ENCODE data around the gene ATIC. TPM values are rescaled to one million over a fixed set of nuclear protein-coding genes. Genes with fewer than 3 reads are reported as not detected.

The ATIC gene
- total RNA-seq, 4 donors from 2014 or later = 20.5 to 57.6 (median 29.8) TPM

DNA sequence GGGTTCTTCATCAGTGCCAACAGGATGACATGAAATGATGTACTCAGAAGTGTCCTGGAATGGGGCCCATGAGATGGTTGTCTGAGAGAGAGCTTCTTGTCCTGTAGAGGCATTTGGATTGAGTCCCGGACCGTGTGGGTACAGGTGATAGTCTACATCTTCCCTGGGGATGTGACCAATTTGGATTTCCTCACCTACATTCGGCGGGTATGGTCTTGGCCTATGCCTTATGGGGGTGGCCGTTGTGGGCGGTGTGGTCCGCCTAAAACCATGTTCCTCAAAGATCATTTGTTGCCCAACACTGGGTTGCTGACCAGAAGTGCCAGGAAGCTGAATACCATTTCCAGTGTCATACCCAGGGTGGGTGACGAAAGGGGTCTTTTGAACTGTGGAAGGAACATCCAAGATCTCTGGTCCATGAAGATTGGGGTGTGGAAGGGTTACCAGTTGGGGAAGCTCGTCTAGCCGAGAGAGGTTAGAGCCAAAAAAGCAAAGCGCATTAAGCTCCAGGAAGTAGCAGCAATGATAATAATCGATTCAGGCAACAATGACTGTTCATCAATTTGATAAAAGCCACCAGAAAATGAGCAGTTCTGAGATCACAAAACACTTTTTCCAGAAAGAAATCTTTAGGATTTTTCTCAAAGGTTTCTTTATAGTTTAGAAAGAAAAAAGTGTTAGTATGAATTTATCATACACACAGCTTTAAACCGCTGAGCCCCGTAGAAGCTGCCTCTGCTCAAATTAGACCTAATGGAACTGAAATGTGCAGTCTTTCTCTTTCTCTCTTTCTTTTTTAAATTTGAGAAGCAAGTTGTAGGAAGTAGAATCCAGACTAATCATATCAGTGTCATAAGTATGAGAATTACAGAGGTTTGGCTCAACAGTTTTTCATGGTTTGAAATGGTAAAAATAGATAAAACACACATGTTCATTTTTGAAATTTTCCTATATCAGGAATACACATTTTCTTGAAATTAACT lies 60.3 kb downstream of the ATIC start:
- Histone ChIP-seq H3K4me1 (no peaks in the 10 kb centered on the region), H3K4me3 (no peak overlapping the region), H3K36me3 (no peaks in the 10 kb centered on the region), H3K27me3 (no peaks in the 10 kb centered on the region), H3K27ac (no peak overlapping the region), H3K9me3 (no peaks in the 10 kb centered on the region)
- TF ChIP-seq, protein P1, sequence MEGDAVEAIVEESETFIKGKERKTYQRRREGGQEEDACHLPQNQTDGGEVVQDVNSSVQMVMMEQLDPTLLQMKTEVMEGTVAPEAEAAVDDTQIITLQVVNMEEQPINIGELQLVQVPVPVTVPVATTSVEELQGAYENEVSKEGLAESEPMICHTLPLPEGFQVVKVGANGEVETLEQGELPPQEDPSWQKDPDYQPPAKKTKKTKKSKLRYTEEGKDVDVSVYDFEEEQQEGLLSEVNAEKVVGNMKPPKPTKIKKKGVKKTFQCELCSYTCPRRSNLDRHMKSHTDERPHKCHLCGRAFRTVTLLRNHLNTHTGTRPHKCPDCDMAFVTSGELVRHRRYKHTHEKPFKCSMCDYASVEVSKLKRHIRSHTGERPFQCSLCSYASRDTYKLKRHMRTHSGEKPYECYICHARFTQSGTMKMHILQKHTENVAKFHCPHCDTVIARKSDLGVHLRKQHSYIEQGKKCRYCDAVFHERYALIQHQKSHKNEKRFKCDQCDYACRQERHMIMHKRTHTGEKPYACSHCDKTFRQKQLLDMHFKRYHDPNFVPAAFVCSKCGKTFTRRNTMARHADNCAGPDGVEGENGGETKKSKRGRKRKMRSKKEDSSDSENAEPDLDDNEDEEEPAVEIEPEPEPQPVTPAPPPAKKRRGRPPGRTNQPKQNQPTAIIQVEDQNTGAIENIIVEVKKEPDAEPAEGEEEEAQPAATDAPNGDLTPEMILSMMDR (IDR thresholded peaks at IDR 0.05) = no peak
- TF ChIP-seq POLR2A (IDR thresholded peaks at IDR 0.05) = no peak
- intact Hi-C loops (cut with DNase I; ENCODE audit: low total_unique reads) = no loop called here
- DNase-seq = no peak

DNA sequence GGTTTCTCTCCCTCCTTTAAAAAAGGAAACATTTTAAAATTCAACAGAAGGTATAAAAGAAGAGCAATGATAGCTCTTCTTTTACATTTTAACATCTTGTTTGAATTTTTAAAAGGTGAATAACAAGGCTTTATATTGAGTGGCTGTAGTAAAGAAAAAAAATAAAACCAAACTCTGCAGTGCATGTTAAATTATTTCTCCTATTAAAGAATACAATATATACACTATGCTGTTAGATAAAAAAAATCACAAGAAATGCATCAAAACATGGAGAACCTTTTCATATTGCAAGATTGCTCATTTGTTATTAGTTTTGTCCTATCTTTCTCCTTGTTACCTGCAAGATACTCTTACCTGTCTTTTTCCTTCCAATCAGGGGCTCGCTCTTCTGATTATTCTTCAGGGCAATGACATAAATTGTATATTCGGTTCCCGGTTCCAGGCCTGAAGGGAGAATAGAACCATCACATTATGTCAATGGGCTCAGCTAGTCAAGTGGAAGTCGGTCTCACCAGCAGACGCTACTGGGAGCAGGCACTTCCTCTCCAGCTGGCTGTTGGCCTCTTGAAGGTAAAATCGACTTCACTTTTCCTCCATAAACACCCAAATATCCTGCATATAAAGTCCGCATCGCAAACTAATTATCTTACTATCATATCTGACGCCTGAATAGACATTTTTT lies 61.2 kb downstream of the ATIC start:
- Histone ChIP-seq H3K4me1 (no peaks in the 10 kb centered on the region), H3K27me3 (no peaks in the 10 kb centered on the region), H3K27ac (no peak overlapping the region), H3K9me3 (no peaks in the 10 kb centered on the region), H3K36me3 (no peaks in the 10 kb centered on the region), H3K4me3 (no peak overlapping the region)
- TF ChIP-seq POLR2A (IDR thresholded peaks at IDR 0.05) = no peak
- no peak for DNase-seq
- intact Hi-C loops (cut with DNase I; ENCODE audit: low total_unique reads) = no loop called here

DNA sequence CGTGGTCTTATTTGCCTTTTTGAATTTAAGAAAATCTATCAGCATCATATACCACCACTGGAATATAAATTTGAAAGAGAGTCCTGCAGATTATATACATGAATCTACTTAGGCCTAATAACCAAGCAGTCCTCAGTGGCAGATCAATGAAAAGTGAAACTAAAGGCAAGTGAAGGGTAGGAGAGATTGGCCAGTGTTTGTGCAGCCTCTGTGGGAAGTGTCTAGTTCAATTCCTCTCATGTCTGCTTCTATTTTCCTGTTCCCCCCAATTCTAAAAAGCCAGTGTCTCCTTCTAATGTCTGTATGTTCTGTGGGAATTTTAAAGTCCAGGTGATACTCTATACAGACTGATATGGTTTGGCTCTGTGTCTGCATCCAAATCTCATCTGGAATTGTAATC lies 62.1 kb downstream of the ATIC start:
- DNase-seq = no peak
- Histone ChIP-seq H3K4me3 (no peak overlapping the region), H3K27me3 (no peaks in the 10 kb centered on the region), H3K9me3 (no peaks in the 10 kb centered on the region), H3K27ac (no peak overlapping the region), H3K4me1 (no peaks in the 10 kb centered on the region), H3K36me3 (no peaks in the 10 kb centered on the region)
- intact Hi-C loops (cut with DNase I; ENCODE audit: low total_unique reads) = no loop called here
- TF ChIP-seq POLR2A (IDR thresholded peaks at IDR 0.05) = no peak
- TF ChIP-seq, protein P1 (IDR thresholded peaks at IDR 0.05) = no peak

DNA sequence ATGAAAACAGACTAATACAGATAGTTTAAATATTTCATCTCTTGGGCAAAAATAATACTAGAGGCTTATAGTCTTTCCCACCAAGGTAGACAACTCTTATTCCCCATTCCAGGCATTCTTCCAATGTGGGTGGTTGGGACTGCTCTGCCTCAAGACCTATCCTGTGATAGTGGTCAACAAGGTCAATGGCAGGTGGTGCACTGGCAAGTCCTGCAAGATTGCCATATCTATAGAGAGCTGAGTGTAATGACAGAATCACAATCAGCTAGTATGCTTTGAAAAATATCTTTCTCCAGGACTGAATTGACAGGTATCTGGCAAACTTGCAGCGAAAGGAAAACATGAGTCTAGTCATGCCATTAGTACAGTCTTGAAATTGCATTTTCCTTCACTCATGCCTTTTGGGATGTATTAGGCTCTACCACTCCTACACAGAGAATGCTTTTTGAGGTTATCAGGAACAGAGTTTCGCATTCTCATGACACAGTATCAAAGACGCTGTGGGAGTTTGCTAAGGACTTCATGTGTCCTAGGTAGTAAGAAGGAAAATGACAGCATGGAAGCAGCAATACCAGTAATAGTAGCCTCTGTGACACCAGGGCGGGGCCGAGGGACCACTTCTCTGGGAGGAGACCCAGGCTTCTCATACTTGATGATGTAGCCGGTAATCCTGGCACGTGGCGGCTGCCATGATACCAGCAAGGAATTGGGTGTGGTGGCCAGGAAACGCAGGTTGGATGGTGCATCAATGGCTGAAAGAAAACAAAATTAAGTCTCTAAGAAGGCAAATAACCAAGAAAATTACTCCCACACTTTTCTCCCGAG lies 63.0 kb downstream of the ATIC start:
- H3K27ac ChIP-seq = no peak overlapping the region

DNA sequence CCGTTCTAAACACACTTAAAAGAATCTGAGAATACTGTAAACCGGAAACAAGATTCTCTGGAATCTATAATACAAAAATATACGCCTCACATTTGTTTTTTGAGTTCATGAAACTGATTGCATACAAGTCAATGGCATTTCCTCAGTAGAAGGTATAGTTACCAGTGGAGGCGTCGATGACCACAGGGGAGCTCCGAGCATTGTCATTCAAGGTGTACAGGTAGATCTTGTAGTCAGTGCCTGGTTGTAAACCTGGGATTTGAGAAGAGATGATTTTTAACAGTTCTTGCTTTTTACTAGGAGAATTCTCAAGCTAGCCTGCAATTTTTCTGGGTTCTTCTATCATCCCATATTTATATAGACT lies 63.6 kb downstream of the ATIC start:
- DNase-seq = no peak
- Histone ChIP-seq H3K4me1 (no peaks in the 10 kb centered on the region), H3K36me3 (no peaks in the 10 kb centered on the region), H3K27me3 (no peaks in the 10 kb centered on the region), H3K4me3 (no peak overlapping the region), H3K27ac (no peak overlapping the region), H3K9me3 (no peaks in the 10 kb centered on the region)
- TF ChIP-seq, protein P1 (IDR thresholded peaks at IDR 0.05) = no peak
- no peak for TF ChIP-seq POLR2A (IDR thresholded peaks at IDR 0.05)
- intact Hi-C loops (cut with DNase I; ENCODE audit: low total_unique reads) = no loop called here

More for the DNA sequence above, 63.0 kb downstream of the ATIC start:
- intact Hi-C loops (cut with DNase I; ENCODE audit: low total_unique reads) = no loop called here
- Histone ChIP-seq H3K9me3 (no peaks in the 10 kb centered on the region), H3K36me3 (no peaks in the 10 kb centered on the region), H3K27me3 (no peaks in the 10 kb centered on the region), H3K4me1 (no peaks in the 10 kb centered on the region), H3K4me3 (no peak overlapping the region)
- TF ChIP-seq, protein P1 (IDR thresholded peaks at IDR 0.05) = no peak
- TF ChIP-seq POLR2A (IDR thresholded peaks at IDR 0.05) = no peak
- DNase-seq = no peak

Data from uterus (tissue), 4 donors.